ENCODE data around the gene SSTR3.

DNA sequence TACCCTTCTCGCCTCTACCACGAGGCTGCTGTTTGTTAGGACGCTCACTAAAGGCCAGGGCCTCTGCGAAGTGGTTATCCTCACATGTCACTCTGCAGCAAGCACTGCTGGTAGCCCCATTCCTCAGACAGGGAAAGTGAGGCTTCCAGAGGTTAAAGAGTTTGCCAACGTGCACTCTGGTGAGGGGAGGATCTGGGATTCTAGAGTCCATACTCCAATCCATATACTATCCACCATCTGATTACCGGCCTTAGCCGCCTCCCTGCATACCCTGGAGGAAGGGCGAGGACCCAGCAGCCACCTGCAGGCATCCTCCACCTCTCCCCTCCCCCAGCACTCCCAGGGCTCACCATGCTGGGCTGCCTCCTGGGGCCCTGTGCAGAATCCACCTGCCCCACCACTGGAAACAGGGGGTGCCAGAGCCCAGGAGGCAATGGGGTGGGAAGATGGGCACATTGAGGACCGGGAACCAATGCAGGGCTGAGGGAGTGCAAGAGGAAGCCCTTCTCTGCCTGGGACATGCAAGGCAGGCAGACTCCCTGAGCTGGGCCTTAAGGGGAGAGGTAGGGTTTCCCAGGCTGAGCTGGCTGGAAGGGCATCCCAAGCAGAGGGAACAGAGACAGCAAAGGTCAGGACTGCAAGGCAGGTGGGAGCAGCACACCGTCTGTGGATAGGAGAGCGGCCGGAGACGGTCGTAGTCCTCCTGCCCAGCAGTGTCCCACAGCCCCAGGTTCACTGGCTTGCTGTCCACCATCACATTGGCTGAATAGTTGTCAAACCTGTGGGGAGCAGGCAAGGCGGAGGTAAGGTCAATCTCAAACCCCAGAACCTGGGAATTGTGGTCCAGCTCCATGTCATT, 20.1 kb upstream of the SSTR3 start:
- TF ChIP-seq CTCF (IDR thresholded peaks at IDR 0.05), result no peak
- no peak for TF ChIP-seq SIN3A (IDR thresholded peaks at IDR 0.05; ENCODE audit: borderline replicate concordance, insufficient read depth, low read depth, low read length)

Data from Panc1 (cell line).